Gastroesophageal sphincter (tissue), 4 donors: ENCODE results near the gene PWWP2B. TPM values are rescaled to one million over a fixed set of nuclear protein-coding genes. Genes with fewer than 3 reads are reported as not detected.
A peak's percentile ranks its signal among the peaks of the same experiment; 100 is the strongest.

Experiments
- ATAC-seq: fragments of 150-250 bp; one replicate; pipeline ENCODE4 v1.9.1; 2016; ENCODE audit warnings: mild to moderate bottlenecking, moderate library complexity
- H3K27ac ChIP-seq, 4 donors: fragments of 200-600 bp; sonication (generic) in 3 of 4; 1 replicate in 3 of 4; 2 replicates in 1 of 4; pipeline ENCODE4 v1.5.1; 2016 to 2019
- H3K27me3 ChIP-seq: fragments of 200-600 bp; sonication (generic); one replicate; pipeline ENCODE4 v1.5.1; 2019
- H3K36me3 ChIP-seq, 2 donors: fragments of 200-600 bp; sonication (generic); one replicate each; pipeline ENCODE4 v1.5.1; 2019; ENCODE audit warnings: control low read depth in 1 of 2
- H3K4me1 ChIP-seq, 3 donors: fragments of 200-600 bp; sonication (generic); 1 replicate in 2 of 3; 2 replicates in 1 of 3; pipeline ENCODE4 v1.5.1; 2016 to 2019; ENCODE audit warnings: control low read depth in 2 of 3
- H3K4me3 ChIP-seq, 2 donors: fragments of 200-600 bp; sonication (generic); one replicate each; pipeline ENCODE4 v1.5.1; 2019; ENCODE audit warnings: mild to moderate bottlenecking in 1 of 2, moderate library complexity in 1 of 2
- H3K9me3 ChIP-seq, 3 donors: fragments of 200-600 bp; sonication (generic); one replicate each; pipeline ENCODE4 v1.5.1; 2017 to 2019; ENCODE audit warnings: control low read depth in 2 of 3
- EP300 ChIP-seq: sonication (generic); formaldehyde crosslinking; IDR thresholded peaks from one replicate; pipeline ENCODE4 v1.6.1; 2017; ENCODE audit warnings: antibody characterized with exemption, mild to moderate bottlenecking
- POLR2A ChIP-seq, 2 donors: fragments of 450-650 bp; IDR thresholded peaks; one replicate each; pipeline ENCODE4 v1.6.1; 2017; ENCODE audit warnings: antibody characterized with exemption in 2 of 2, mild to moderate bottlenecking in 2 of 2, moderate library complexity in 1 of 2
- POLR2AphosphoS5 ChIP-seq: sonication (generic); formaldehyde crosslinking; IDR thresholded peaks from one replicate; pipeline ENCODE4 v1.6.1; 2017; ENCODE audit warnings: antibody characterized with exemption
- WGBS, 2 donors: methylation state at CpG; one replicate each; pipeline ENCODE4 v1.1.5; 2018; ENCODE audit warnings: low coverage in 1 of 2; 5-methylcytosine and 5-hydroxymethylcytosine counted together
- total RNA-seq, 4 donors: library from RNA; depleted of rRNA; stranded (reverse); fragments of >200 nt; gene quantifications; one replicate each; pipeline ENCODE4 v1.1.0, GENCODE V29; 2016
- TF ChIP-seq, protein P1 (sequence below), 4 experiments: fragments of 200-600 bp in 2 of 4; fragments of 450-650 bp in 2 of 4; sonication (generic) in 1 of 4; IDR thresholded peaks; one replicate each; pipeline ENCODE4 v1.5.1; 2017 to 2019; ENCODE audit warnings: antibody characterized with exemption in 4 of 4, mild to moderate bottlenecking in 2 of 4, moderate library complexity in 2 of 4

The PWWP2B gene
- total RNA-seq, 4 donors from 2014 or later, result 11.3 to 17.1 (median 14.8) TPM

DNA sequence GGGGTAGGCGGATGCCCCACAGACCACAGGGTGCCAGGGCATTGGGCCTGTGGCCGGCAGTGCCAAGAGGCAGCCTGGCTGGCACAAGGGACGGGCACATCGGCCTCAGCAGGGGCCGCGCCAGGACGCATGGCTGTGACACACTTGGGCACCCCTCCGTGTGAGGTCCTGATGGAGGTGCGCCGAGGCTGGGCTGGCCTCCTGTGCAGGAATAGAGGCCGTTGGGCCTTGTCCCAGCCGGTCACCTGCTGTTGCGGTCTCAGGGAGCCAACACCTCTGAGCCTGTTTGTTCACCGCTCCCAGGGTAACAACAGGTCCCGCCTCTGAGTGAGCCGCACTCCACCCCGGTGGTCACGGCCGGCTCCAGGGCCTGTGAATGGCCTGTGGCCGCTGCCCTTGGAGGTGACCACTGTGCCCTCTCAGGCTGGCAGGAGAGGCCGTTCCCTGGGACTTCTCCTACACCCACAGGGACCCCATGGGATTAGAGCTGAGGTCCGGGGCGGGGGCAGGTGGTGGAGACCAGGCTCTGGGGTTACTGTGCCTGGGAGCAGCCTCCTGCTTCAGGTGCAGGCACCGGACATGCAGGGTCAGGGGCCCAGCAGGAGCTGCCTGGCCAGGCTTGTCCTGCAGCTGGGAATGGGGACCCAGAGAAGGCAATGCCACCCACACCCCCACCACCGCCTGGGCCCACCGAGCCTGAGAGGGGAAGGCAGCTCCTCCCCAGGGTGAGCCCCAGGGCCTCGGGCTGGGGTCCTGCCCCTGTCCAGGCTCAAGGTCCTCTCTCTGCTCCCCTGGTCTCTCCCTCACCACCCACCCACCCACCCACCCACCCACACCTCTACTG, 12.0 kb downstream of the PWWP2B start:
- Histone ChIP-seq H3K27ac (peak overlapping the region in 3 of 4 donors; percentile 77 to 94 (median 81)), H3K4me1 (peaks cover 0 to 75% (median 43%) of the 10 kb centered on the region in 3 donors), H3K27me3 (no peaks in the 10 kb centered on the region), H3K4me3 (peak overlapping the region in 1 of 2 donors; percentile 32), H3K36me3 (peaks cover 0 to 26% of the 10 kb centered on the region in 2 donors), H3K9me3 (no peaks in the 10 kb centered on the region)
- TF ChIP-seq, protein P1, sequence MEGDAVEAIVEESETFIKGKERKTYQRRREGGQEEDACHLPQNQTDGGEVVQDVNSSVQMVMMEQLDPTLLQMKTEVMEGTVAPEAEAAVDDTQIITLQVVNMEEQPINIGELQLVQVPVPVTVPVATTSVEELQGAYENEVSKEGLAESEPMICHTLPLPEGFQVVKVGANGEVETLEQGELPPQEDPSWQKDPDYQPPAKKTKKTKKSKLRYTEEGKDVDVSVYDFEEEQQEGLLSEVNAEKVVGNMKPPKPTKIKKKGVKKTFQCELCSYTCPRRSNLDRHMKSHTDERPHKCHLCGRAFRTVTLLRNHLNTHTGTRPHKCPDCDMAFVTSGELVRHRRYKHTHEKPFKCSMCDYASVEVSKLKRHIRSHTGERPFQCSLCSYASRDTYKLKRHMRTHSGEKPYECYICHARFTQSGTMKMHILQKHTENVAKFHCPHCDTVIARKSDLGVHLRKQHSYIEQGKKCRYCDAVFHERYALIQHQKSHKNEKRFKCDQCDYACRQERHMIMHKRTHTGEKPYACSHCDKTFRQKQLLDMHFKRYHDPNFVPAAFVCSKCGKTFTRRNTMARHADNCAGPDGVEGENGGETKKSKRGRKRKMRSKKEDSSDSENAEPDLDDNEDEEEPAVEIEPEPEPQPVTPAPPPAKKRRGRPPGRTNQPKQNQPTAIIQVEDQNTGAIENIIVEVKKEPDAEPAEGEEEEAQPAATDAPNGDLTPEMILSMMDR (IDR thresholded peaks at IDR 0.05), result no peak
- no peak for TF ChIP-seq POLR2A (IDR thresholded peaks at IDR 0.05)
- TF ChIP-seq EP300, result no peak
- TF ChIP-seq POLR2AphosphoS5, result no peak
- ATAC-seq, result no peak
- no CpG with 5 or more reads among the region's 27 CpGs for WGBS, 2 donors

DNA sequence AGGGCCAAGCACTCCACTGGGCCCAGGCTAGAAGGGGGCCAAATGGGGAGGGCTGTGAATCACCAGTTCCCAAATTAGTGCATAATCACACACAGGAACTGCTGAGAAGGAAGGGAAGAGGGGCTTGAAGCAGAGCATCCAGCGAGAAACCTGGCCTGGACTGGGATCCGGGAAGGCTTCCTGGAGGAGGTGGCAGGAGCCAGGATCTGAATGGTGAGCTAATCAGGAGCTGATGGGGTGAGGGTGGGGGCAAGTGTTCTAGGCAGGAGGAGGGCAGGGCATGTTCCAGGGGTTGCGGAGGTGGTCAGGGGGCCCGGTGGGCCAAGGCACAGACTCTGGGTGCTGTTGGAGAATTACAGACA, 12.6 kb downstream of the PWWP2B start:
- 85 to 96% methylated on average over 4 of the region's 4 CpGs for WGBS, 2 donors
- no peak for ATAC-seq
- Histone ChIP-seq H3K27ac (peak overlapping the region in 3 of 4 donors; percentile 77 to 94 (median 81)), H3K27me3 (no peaks in the 10 kb centered on the region), H3K9me3 (no peaks in the 10 kb centered on the region), H3K4me3 (no peak overlapping the region), H3K4me1 (peaks cover 0 to 81% (median 44%) of the 10 kb centered on the region in 3 donors), H3K36me3 (peaks cover 0 to 20% of the 10 kb centered on the region in 2 donors)
- TF ChIP-seq, protein P1 (IDR thresholded peaks at IDR 0.05), result no peak
- TF ChIP-seq EP300 (no peak), POLR2A (IDR thresholded peaks at IDR 0.05) (no peak), POLR2AphosphoS5 (no peak)

DNA sequence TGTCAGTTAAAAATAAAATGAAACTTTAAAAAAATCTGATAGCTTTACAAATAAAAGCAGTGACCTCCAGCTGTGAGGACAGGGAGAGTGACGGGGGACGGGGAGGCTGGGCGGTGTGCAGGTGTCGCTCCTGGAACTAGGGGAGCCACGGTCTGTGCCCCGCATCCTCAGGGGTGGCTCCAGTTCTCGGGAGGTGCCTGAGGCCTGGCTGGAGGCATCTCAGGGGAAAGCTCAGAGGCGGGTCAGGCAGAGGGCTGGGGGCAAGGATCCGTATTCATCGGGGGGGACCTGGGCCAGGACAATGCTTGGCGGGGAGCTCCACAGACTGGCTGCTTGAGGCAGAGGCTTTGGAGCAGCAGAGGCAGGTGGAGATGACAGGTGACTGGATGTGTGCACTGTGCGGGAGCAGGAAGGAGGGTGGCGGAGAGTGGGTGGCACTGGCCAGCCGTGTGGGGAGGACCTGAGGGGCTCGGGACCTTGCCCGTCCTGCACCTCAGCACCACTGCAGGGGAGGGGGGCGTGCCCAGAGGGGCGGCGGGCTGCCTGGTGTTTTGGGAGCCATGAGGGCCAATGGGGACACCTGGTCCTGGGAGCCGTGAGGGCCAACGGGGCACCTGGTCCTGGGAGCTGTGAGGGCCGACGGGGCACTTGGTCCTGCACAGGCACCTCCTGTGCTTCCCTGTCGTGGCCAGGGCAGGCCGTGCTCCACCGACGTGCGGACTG, 13.2 kb downstream of the PWWP2B start:
- no peaks in the 10 kb centered on the region for H3K27me3 ChIP-seq
- no peak overlapping the region for H3K4me3 ChIP-seq
- no peak for ATAC-seq
- peaks cover 0 to 15% of the 10 kb centered on the region in 2 donors for H3K36me3 ChIP-seq
- peaks cover 0 to 86% (median 44%) of the 10 kb centered on the region in 3 donors for H3K4me1 ChIP-seq
- no peak for TF ChIP-seq POLR2AphosphoS5
- TF ChIP-seq, protein P1 (IDR thresholded peaks at IDR 0.05), result no peak
- TF ChIP-seq POLR2A (IDR thresholded peaks at IDR 0.05), result no peak
- no peak for TF ChIP-seq EP300
- 60 to 95% methylated on average over 1 to 13 of the region's 28 CpGs for WGBS, 2 donors
- H3K9me3 ChIP-seq, result no peaks in the 10 kb centered on the region
- H3K27ac ChIP-seq, result peak overlapping the region in 3 of 4 donors; percentile 80 to 94 (median 88)

DNA sequence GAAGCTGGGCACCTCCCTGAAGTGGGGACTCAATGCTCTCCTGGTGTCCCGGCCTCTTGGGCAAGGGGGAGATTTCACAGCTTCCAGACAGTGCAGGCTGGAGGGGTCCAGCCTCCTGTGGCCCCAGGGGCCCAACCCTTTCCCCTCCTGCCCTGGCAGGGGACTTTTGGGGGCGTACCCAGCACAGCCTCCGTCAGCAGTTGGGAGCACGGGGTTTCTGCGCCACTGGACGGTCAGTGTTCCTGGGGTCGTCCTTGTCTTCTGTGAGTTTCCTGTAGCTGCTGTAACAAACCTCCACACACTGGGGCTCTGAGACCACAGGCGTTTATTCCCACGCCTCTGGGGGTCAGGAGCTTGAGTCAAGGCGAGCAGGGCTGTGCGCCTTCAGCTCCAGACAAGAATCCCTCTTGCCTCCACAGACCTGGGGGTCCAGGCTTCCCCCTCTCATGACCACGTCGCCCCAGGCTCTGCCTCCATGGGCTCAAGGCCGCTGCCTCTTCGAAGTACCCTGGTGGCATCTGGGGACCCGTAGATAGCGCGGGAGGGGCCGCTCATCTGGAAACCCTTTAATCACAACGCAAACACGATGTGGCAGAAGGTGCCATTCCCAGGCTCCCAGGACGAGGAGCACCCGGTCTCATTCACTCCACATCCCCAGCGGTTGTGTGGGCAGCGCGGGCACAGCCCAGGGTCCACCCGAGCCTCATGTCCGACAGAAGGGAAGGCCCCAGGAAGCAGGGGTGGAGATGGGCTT, 14.0 kb downstream of the PWWP2B start:
- Histone ChIP-seq H3K4me3 (peak overlapping the region in 1 of 2 donors; percentile 20), H3K9me3 (no peaks in the 10 kb centered on the region), H3K4me1 (peaks cover 0 to 93% (median 44%) of the 10 kb centered on the region in 3 donors), H3K27ac (peak overlapping the region; percentile 24 to 94 (median 84)), H3K27me3 (no peaks in the 10 kb centered on the region), H3K36me3 (peaks cover 0 to 7% of the 10 kb centered on the region in 2 donors)
- 81% methylated on average over 4 of the region's 28 CpGs; no CpG with 5 or more reads in 1 of the 2 donors for WGBS, 2 donors
- TF ChIP-seq POLR2AphosphoS5 (no peak), POLR2A (IDR thresholded peaks at IDR 0.05) (no peak), EP300 (no peak)
- TF ChIP-seq, protein P1 (IDR thresholded peaks at IDR 0.05), result no peak
- no peak for ATAC-seq
